HG02623 (cell line): ENCODE data around the gene KANK2.
"Not testable (repeated sequence)": the region's sequence is repeated elsewhere in the genome, so short reads cannot be mapped to it uniquely, and the experiment has no call there.

ENCODE experiments used
- ATAC-seq: cut with Tn5 transposase; IDR thresholded peaks from one replicate; pipeline ENCODE4 v1.9.1; 2021; ENCODE audit warnings: moderate library complexity; ENCODE audit not compliant: unreplicated experiment

The KANK2 gene

GRCh38 chr19:11198769-11199424 is 1.6 kb upstream of the KANK2 start:
- no peak for ATAC-seq

DNA sequence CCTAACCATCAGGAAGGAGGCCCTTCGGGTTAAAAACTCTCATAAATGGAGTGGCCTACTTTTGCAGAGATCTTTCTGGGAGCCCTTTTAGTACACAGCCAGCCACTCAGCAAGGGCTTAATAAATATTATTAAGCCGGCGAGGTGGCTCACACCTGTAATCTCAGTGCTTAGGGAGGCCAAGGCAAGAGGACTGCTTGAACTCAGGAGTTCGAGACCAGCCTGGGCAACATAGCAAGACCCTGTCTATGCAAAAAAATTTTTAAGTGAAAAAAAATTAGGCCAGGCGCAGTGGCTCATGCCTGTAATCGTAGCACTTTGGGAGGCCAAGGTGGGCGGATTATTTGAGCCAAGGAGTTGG is 810 bp upstream of the KANK2 start:
- ATAC-seq = no peak

DNA sequence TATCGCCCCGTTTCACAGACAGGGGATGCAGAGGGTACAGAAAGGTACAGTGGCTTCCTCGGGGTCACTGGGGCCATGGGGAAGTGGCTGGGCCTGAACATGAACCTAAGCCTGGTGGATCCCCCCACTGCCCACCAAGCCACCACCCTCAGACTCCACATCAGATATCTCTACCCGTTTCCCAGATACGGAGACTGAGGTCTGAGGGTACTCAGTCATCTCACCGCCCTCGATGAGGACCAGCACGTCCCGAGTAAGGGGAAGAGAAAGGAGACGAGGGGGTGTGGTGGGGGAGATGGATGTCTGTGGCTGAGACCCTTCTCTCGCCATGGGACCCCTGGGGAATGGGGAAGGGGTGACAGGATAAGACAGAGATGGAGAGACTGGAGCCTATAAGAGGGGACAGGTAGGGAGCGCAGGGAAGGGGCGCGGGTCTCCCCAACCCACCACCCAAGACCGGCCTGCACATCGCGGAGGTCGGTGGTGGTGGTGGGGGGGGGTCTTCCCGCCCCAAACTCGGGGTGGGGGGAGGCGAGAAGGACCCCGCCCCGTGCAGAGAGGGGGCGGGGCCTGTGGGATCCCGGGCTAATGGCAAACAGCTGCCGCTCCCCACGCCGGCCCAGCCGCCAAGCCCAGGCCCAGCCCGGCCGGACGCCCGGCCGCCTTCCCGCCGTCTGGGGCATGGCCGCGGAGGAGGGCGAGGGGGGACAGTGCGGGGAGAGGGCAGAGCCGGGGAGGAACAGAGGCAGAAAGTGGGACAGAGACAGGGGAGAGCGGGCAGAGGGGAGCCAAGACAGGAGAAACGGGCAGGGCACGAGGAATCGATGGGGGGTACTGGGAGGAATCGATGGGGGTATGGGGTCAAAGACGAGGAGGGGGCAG is 698 bp downstream of the KANK2 start:
- ATAC-seq = no peak

DNA sequence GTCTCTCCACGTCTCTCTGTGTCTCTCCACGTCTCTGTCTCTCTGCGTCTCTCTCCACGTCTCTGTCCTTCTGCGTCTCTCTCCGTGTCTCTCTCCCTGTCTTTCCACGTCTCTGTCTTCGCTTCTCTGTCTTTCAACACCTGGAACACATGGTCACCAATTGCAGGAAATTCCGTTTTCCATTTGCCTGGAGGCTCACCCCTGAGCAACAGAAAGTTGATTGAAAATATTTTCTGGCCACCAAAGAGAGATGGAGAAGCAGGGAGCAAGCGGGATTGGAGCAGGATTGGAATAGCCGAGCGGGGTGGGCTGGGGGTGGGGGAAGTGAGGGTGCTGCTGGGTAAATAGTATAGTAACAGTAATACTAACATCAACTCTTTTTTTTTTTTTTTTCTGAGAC is 1.7 kb downstream of the KANK2 start:
- no peak for ATAC-seq

DNA sequence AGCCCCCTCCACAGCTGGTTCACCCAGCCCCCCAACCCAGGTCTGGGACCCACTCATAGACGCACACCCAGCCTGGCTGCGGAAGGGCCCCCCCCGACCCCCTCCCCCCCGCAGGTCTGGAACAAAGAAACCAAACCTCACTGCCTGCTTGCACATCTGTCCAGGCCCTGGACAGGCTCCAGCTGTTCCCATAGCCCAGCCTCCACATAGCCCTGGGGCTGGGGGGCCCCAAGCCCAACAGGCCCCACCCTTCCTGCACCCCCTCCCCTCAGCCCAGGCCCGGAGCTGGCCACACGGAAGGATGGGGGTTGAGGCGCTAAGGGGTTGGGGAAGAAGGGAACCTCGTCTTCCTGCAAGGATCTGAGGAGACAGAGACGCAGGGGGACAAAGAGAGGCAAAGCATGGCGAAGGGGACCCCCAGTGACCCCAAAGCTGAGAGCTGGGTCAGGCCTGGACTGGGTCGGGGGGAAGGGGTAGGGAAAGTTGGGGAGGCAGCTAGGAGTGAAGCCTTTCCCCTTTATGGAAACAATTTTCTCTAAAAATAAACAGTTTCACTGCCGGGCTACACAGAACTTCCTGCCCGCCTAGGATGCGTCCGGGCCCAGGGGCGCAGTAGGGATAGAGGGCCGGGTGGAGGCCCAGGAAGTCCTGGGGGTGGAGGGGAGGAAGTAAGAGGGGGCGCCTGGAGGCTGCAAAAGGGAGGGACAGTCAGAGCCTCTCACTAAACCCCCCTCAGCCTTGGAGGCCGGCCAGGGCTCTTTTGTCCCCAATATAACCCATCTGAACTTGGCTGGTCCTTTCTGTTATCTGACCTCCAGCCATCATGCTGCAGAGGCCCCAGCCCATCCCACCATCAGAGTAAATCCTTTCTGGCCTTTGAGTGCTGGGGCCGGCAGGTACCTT is 2.4 kb downstream of the KANK2 start:
- ATAC-seq = no peak

- ATAC-seq = no peak
These were observed 3.2 kb downstream of the KANK2 start for GRCh38 chr19:11194173-11194572.

DNA sequence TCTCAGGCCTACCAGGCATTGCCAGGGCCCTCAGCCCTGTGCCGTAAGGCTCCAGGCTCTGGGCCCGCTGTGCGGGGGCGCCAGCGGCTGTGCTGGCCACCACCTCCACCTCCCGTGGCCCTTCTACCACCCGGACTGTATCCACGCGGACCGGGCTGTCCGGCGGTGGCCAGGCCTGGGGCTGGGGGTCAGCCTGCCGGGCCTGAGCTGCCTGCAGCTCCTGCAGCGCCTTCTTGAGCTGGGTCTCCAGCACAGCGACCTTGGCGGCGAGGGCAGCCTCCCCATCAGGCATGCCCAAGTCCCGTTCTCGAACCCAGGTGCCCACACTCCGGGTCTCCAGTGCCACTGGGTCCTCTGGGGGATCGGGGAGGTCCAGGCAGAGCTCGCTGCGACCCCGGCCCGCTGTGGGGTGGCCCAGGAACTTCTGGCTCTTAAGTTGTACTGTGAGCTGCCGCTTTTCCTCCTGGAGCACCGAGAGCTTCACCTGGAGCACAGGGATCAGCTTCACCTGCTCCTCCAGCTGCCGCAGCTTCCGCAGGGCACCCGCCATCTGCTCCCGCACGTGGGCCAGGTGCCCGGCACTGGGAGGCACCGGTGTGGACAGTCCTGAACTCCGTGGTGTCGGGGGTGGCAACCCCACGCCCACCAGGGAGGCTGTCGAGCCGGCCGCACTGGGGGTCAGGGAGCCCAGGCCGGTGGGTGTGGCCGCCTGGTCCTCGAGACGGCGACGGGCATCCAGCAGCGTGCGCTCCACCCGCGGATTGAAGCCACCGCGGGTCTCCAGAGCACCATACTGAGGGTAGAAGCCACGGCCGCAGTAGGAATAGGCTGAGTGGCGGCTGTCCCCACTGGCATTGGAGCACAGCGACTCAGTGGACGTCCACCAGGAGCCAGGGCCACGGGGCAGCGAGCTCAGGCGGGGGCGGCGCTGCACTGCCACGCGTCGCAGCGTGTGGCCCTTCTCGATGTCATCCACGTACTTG is 4.1 kb downstream of the KANK2 start:
- ATAC-seq = no peak

GRCh38 chr19:11191934-11192333 is 5.4 kb downstream of the KANK2 start:
- no peak for ATAC-seq

DNA sequence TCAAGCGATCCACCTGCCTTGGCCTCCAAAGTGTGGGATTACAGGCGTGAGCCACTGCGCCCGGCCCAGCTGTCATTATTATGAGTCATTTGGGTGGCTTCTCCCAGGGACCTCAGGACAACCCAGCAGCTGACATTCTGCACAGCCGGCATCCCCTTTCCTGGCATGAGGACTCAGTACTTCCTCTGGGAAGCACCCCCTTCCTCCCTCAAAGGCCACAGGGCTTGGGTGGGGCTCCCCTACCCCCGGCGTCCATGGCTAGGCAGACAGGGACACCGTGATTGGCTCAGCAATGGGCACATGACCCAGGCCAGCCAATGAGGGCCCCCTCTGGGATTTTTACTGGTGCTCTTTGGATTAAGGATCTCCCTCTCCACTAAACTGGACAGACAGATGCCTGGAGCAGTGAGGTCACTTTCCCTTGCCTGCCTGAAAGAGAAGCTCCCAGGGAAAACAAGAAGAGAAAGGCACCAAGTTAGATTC is 6.0 kb downstream of the KANK2 start:
- no peak for ATAC-seq

- ATAC-seq = no peak
These were observed 6.8 kb downstream of the KANK2 start for GRCh38 chr19:11190501-11190900.

DNA sequence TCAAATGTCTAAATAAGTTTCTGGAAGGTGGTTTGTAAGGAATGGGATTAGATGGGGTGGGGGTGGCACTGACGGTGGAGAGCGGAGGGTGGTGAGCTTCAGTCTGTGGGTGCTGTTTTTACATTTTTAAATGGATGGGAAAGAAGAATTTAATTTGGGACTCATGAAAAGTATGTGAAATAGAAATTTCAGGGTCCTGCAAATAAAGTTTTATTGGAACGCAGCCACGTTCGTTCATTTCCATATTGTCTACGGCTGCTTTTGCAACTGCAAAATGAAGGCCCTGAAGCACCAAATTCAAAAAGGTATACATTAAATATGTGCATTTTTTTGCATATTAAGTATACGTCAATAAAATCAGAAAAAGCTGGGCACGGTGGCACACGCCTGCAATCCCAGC is 9.9 kb downstream of the KANK2 start:
- ATAC-seq = no peak

DNA sequence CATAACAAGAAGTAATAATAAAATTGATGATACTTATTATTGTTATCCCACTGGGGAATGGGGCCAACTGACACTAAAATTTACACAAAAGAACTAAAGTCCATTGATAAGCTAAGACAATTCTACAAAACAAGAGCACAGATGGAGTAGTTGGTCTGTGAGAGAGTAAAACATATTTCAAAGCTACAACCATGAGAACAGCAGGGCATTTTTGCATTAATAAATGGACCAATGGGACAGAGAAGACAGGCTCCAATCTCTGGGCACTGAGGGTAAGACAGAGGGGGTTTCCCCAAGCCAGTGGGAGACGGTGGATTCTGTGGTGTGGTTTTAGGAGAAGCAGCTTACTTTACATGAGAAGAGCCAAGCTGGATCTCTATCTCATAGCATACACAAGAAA is 14.4 kb downstream of the KANK2 start:
- no peak for ATAC-seq

- ATAC-seq = no peak
These were observed 15.9 kb downstream of the KANK2 start for GRCh38 chr19:11181488-11181887.

GRCh38 chr19:11180975-11181374 is 16.4 kb downstream of the KANK2 start:
- ATAC-seq = not testable (repeated sequence)

DNA sequence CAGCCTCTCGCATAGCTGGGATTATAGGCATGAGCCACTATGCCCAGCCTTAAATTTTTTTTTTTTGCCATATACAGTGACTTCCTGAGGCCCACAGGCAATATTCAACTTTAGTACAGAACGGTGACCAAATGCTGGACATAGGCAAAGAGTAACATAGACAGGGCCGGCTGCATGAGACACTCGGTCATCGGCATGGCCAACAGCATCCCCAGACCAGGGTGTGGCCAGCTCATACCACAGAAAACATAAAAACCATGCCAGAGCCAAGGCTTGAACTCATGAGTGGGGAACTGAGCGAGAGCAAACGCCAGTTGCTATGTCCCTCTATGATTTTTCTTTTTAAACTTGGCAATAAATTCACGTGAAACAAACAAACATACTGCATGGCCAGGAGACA is 17.0 kb downstream of the KANK2 start:
- no peak for ATAC-seq

DNA sequence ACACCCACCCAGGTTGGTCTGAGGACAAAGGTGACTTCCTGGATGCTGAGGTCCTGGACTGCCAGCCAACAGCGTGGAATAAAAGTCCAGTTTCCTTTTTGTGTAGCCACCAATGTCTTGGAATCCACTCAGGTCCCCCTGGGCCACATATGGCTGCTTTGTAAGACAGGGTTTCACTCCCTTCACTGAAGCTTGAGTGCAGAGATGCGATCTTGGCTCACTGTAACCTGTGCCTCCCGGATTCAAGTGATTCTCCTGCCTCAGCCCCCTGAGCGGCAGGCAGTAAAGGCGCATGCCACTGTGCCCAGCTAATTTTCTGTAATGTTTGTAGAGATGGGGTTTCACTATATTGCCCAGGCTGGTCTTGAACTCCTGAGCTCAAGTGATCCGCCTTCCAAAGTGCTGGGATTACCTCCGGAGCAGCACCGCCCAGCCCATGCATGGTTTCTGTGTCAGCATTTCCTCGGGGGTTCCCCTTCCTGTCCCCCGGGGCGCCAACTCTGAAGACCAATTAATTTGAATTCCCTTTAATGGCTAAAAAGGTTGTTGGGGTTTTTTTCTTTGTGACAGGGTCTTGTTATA is 17.5 kb downstream of the KANK2 start:
- ATAC-seq = no peak

- ATAC-seq = not testable (repeated sequence)
These were observed 18.2 kb downstream of the KANK2 start for GRCh38 chr19:11179145-11179465.

GRCh38 chr19:11177592-11177991 is 19.8 kb downstream of the KANK2 start:
- ATAC-seq = no peak

GRCh38 chr19:11176466-11177193 is 20.7 kb downstream of the KANK2 start:
- no peak for ATAC-seq
